Osteoblast (primary cell): ENCODE results near the gene LYSMD3. TPM values are rescaled to one million over a fixed set of nuclear protein-coding genes. Genes with fewer than 3 reads are reported as not detected.
"Not testable (repeated sequence)": the region's sequence is repeated elsewhere in the genome, so short reads cannot be mapped to it uniquely, and the experiment has no call there.

ENCODE experiments used
- DNase-seq: peaks from one replicate; pipeline ENCODE4 v3.0.0; 2011; ENCODE audit warnings: low spot score, mixed read lengths; ENCODE audit not compliant: insufficient read length; ENCODE audit errors: missing footprints
- H2AFZ ChIP-seq: 2 replicates; pipeline ENCODE4 v1.6.0; 2011; ENCODE audit warnings: mild to moderate bottlenecking, low read length
- H3K27ac ChIP-seq: 2 replicates; pipeline ENCODE4 v1.5.1; 2011; ENCODE audit warnings: mild to moderate bottlenecking, low read depth, low read length, moderate library complexity
- H3K27me3 ChIP-seq: 2 replicates; pipeline ENCODE4 v1.6.0; 2012; ENCODE audit warnings: mild to moderate bottlenecking, control low read depth, inconsistent platforms, low read length, moderate library complexity; ENCODE audit not compliant: insufficient read depth
- H3K36me3 ChIP-seq: 2 replicates; pipeline ENCODE4 v1.5.1; 2011; ENCODE audit warnings: mild to moderate bottlenecking, low read length, control low read depth, moderate library complexity; ENCODE audit not compliant: insufficient read depth
- H3K4me1 ChIP-seq: 2 replicates; pipeline ENCODE4 v1.5.1; 2011; ENCODE audit warnings: mild to moderate bottlenecking, low read length, control low read depth, moderate library complexity; ENCODE audit not compliant: insufficient read depth
- H3K4me2 ChIP-seq: 2 replicates; pipeline ENCODE4 v1.6.0; 2011; ENCODE audit warnings: mild to moderate bottlenecking, low read length; ENCODE audit not compliant: insufficient read depth
- H3K4me3 ChIP-seq: fragments of 200-600 bp; sonication (generic); 3 replicates; pipeline ENCODE4 v1.5.1; 2012; ENCODE audit warnings: mild to moderate bottlenecking, low read length, inconsistent platforms; ENCODE audit not compliant: insufficient read depth
- H3K79me2 ChIP-seq: 2 replicates; pipeline ENCODE4 v1.6.0; 2012; ENCODE audit warnings: mild to moderate bottlenecking, low read length, control low read depth, inconsistent platforms; ENCODE audit not compliant: insufficient read depth
- H3K9me3 ChIP-seq: 2 replicates; pipeline ENCODE4 v1.5.1; 2011; ENCODE audit warnings: low read depth, low read length, control low read depth
- H4K20me1 ChIP-seq: 2 replicates; pipeline ENCODE4 v1.6.0; 2012; ENCODE audit warnings: mild to moderate bottlenecking, low read length, control low read depth; ENCODE audit not compliant: insufficient read depth
- CTCF ChIP-seq: IDR thresholded peaks from 2 replicates; pipeline ENCODE4 v1.5.1; 2011; ENCODE audit warnings: mild to moderate bottlenecking, low read depth, low read length, moderate library complexity; ENCODE audit errors: extremely low read depth
- total RNA-seq: library from RNA; depleted of rRNA; stranded (reverse); fragments of >200 nt; gene quantifications from 2 replicates; pipeline ENCODE4 v1.2.3, GENCODE V29; 2012

LYSMD3 gene
- 17.7 and 19.2 TPM in 2 replicates for total RNA-seq

DNA sequence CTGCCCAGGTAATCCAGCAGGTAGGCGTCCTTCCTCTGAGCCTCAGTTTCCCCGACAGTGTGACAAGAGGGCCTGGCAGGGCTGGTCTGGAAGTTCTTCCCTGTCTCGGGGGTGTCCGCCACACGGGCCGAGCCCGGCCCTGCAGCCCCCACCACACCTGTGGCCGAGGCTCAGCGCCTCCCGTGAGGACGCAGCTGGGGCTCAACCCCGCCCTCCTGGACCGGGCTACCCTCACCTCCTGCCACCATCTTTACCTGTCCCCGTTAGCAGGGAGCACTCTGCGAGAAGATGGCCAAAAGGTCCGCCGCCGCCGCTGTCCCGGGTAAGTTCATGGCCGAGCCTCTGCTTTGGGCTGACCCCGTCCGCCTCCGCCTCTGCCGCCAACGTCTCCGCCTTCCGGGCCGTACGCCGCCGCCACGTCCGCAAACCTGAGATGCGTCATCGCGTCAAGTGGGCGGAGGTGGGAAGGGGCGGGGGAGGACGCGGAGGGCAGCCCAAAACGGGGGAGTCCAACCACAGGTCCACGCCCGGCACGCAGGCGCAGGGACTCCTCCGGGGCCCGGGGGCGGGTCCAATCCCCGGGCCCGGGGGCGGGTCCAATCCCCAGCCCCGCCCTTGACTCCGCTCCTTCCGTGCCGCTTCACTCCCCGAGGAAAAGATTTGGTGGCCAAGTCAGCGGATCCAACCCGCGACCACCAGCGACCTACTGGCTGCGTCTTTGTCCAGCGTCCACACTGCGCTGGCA, at the start of gene LYSMD3:
Gene LYSMD3 (minus strand): TSS at position 391 of the 745 bp plus-strand sequence. CDS start 4,295 bp downstream, outside the sequence.
- peak within 1 kb of the TSS; percentile 92 for H3K4me3 ChIP-seq
- peak within 1 kb of the TSS; percentile 99 for H2AFZ ChIP-seq
- peaks cover 7% of the 10 kb centered on the region for H4K20me1 ChIP-seq
- peak within 1 kb of the TSS; percentile 95 for H3K27ac ChIP-seq
- no peaks in the 10 kb centered on the region for H3K9me3 ChIP-seq
- H3K4me1 ChIP-seq: peaks cover 16% of the 10 kb centered on the region
- peaks cover 7% of the 10 kb centered on the region for H3K36me3 ChIP-seq
- TF ChIP-seq CTCF: no peak
- H3K79me2 ChIP-seq: peaks cover 46% of the 10 kb centered on the region
- DNase-seq: peak; percentile 94
- peak within 1 kb of the TSS; percentile 97 for H3K4me2 ChIP-seq
- H3K27me3 ChIP-seq: peaks cover 9% of the 10 kb centered on the region

- not testable (repeated sequence) for H3K79me2 ChIP-seq, H2AFZ ChIP-seq, H3K36me3 ChIP-seq, DNase-seq, H3K27ac ChIP-seq, H3K4me2 ChIP-seq, H3K9me3 ChIP-seq, H3K4me1 ChIP-seq, H3K27me3 ChIP-seq, H3K4me3 ChIP-seq, H4K20me1 ChIP-seq
Observed at GRCh38 chr5:90576566-90576965, 47.2 kb upstream of the LYSMD3 start.

DNA sequence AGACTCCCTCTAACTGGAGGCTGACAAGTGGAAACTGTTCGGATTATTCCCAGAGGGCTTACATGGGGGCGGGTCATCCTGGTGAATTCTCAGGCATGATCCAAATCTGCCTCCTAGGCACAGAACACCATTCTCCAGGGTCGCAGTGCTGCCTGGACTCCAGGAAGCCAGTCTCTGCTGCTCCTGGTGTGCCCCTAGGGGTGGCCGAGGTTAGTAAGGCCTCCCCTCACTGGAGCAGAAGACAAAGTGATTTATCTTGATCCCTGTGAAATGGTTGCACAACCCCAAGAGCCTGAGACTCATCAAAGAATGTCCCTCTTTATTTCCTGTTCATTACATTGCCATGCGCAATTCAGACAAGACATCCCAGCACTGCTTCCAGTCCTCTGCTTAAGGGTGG, 46.3 kb upstream of the LYSMD3 start:
- no peak for DNase-seq
- Histone ChIP-seq H3K27ac (no peak overlapping the region), H3K4me2 (no peak overlapping the region), H4K20me1 (no peaks in the 10 kb centered on the region), H3K4me1 (no peaks in the 10 kb centered on the region), H2AFZ (no peak overlapping the region), H3K4me3 (no peak overlapping the region), H3K36me3 (no peaks in the 10 kb centered on the region), H3K79me2 (no peaks in the 10 kb centered on the region), H3K9me3 (no peaks in the 10 kb centered on the region), H3K27me3 (no peaks in the 10 kb centered on the region)
- TF ChIP-seq CTCF: no peak

- Histone ChIP-seq H3K4me3 (no peak overlapping the region), H3K27ac (no peak overlapping the region), H3K36me3 (no peaks in the 10 kb centered on the region), H2AFZ (no peak overlapping the region), H3K4me2 (no peak overlapping the region), H3K9me3 (no peaks in the 10 kb centered on the region), H3K27me3 (no peaks in the 10 kb centered on the region), H3K79me2 (no peaks in the 10 kb centered on the region), H4K20me1 (no peaks in the 10 kb centered on the region), H3K4me1 (no peaks in the 10 kb centered on the region)
- DNase-seq: no peak
- no peak for TF ChIP-seq CTCF
Observed at GRCh38 chr5:90571147-90571773, 41.9 kb upstream of the LYSMD3 start.
